Neural crest cell (in vitro differentiated cells): Measurements from ENCODE around the gene TSPAN7. TPM values are rescaled to one million over a fixed set of nuclear protein-coding genes. Genes with fewer than 3 reads are reported as not detected.
A peak's percentile ranks its signal among the peaks of the same experiment; 100 is the strongest.

ENCODE experiments used
- DNase-seq: peaks from one replicate; pipeline ENCODE4 v3.0.0; 2021; ENCODE audit warnings: low read depth, mixed read lengths, low spot score
- H3K27ac Mint-ChIP-seq: one replicate; pipeline ENCODE4 v1.8.0; 2021; ENCODE audit warnings: mild to moderate bottlenecking, mixed read lengths; ENCODE audit not compliant: unreplicated experiment
- H3K27me3 Mint-ChIP-seq: 2 replicates; pipeline ENCODE4 v1.8.0; 2021; ENCODE audit warnings: low read depth, mild to moderate bottlenecking, mixed read lengths
- H3K36me3 Mint-ChIP-seq: 2 replicates; pipeline ENCODE4 v1.8.0; 2021; ENCODE audit warnings: low read depth, mild to moderate bottlenecking, mixed read lengths
- H3K4me1 Mint-ChIP-seq: 2 replicates; pipeline ENCODE4 v1.8.0; 2021; ENCODE audit warnings: mixed read lengths
- H3K4me3 Mint-ChIP-seq: one replicate; pipeline ENCODE4 v1.8.0; 2021; ENCODE audit warnings: mild to moderate bottlenecking, mixed read lengths
- H3K9me3 Mint-ChIP-seq: 2 replicates; pipeline ENCODE4 v1.8.0; 2021; ENCODE audit warnings: mixed read lengths
- CTCF ChIP-seq: fragments of 200-600 bp; sonication (generic); conservative IDR thresholded peaks from 2 replicates; pipeline ENCODE4 v1.5.0; 2021; ENCODE audit warnings: antibody characterized with exemption, mild to moderate bottlenecking
- long read RNA-seq: library from polyadenylated mRNA; unstranded; transcript quantifications from one replicate; pipeline ENCODE4 v2.0.0, GENCODE V29; 2020
- total RNA-seq: library from RNA; stranded (reverse); gene quantifications from 2 replicates; pipeline ENCODE4 v1.2.1, GENCODE V29; 2021

The TSPAN7 gene
- total RNA-seq = 9.1 and 9.7 TPM in 2 replicates
- long read RNA-seq, transcript TSPAN7-202 (8 exons, 1,909 nt) = major isoform, 17 of 19 reads
- long read RNA-seq, partial matches to known transcripts = 0 of 19 reads
- long read RNA-seq, other reads (novel, unspliced or antisense) = 1 of 19 reads

GRCh38 chrX:38561126-38561868, at the start of gene TSPAN7:
TSPAN7 (plus strand) TSS chrX:38561542; CDS start chrX:38561547, 5 bp downstream.
- no peaks in the 10 kb centered on the region for H3K9me3 Mint-ChIP-seq

GRCh38 chrX:38513112-38513742, 48.1 kb upstream of the TSPAN7 start:
- H3K27me3 Mint-ChIP-seq = no peaks in the 10 kb centered on the region
- no peak overlapping the region for H3K4me3 Mint-ChIP-seq
- no peak for DNase-seq
- no peak overlapping the region for H3K27ac Mint-ChIP-seq
- no peaks in the 10 kb centered on the region for H3K9me3 Mint-ChIP-seq
- H3K36me3 Mint-ChIP-seq = no peaks in the 10 kb centered on the region
- TF ChIP-seq CTCF = no peak
- no peaks in the 10 kb centered on the region for H3K4me1 Mint-ChIP-seq

More at GRCh38 chrX:38561126-38561868, at the start of gene TSPAN7:
- Mint-ChIP-seq H3K27ac (peak within 1 kb of the TSS; percentile 71), H3K4me3 (peak within 1 kb of the TSS; percentile 96), H3K36me3 (no peaks in the 10 kb centered on the region), H3K27me3 (peaks cover 11% of the 10 kb centered on the region), H3K4me1 (no peaks in the 10 kb centered on the region)
- TF ChIP-seq CTCF = no peak
- DNase-seq = peak; percentile 69

GRCh38 chrX:38514016-38514854, 47.1 kb upstream of the TSPAN7 start:
- Mint-ChIP-seq H3K9me3 (no peaks in the 10 kb centered on the region), H3K4me3 (no peak overlapping the region)

GRCh38 chrX:38515291-38515690, 46.1 kb upstream of the TSPAN7 start:
- TF ChIP-seq CTCF = no peak

More at GRCh38 chrX:38514016-38514854, 47.1 kb upstream of the TSPAN7 start:
- DNase-seq = no peak
- Mint-ChIP-seq H3K36me3 (no peaks in the 10 kb centered on the region), H3K27ac (no peak overlapping the region), H3K4me1 (peaks cover 6% of the 10 kb centered on the region), H3K27me3 (no peaks in the 10 kb centered on the region)
- TF ChIP-seq CTCF = no peak

GRCh38 chrX:38516196-38516774, 45.1 kb upstream of the TSPAN7 start:
- no peak overlapping the region for H3K4me3 Mint-ChIP-seq
- no peaks in the 10 kb centered on the region for H3K9me3 Mint-ChIP-seq
- no peak for DNase-seq
- H3K27me3 Mint-ChIP-seq = no peaks in the 10 kb centered on the region
- H3K4me1 Mint-ChIP-seq = peaks cover 14% of the 10 kb centered on the region
- no peak for TF ChIP-seq CTCF
- H3K27ac Mint-ChIP-seq = no peak overlapping the region
- no peaks in the 10 kb centered on the region for H3K36me3 Mint-ChIP-seq

More at GRCh38 chrX:38515291-38515690, 46.1 kb upstream of the TSPAN7 start:
- no peak overlapping the region for H3K27ac Mint-ChIP-seq
- peaks cover 14% of the 10 kb centered on the region for H3K4me1 Mint-ChIP-seq
- H3K9me3 Mint-ChIP-seq = no peaks in the 10 kb centered on the region
- H3K27me3 Mint-ChIP-seq = no peaks in the 10 kb centered on the region
- no peak for DNase-seq
- H3K36me3 Mint-ChIP-seq = no peaks in the 10 kb centered on the region
- H3K4me3 Mint-ChIP-seq = no peak overlapping the region
